SK-N-SH (cell line): ENCODE results near the gene DDC. TPM values are rescaled to one million over a fixed set of nuclear protein-coding genes. Genes with fewer than 3 reads are reported as not detected.
"Not testable (repeated sequence)": the region's sequence is repeated elsewhere in the genome, so short reads cannot be mapped to it uniquely, and the experiment has no call there.

ENCODE experiments used
- CTCF ChIA-PET: fragments of 300-600, 350-600 bp; formaldehyde crosslinking; extraction: SDS; loops from one replicate; lab custom pipeline; 2021; lab: Yijun Ruan, JAX
- POLR2A ChIA-PET: fragments of 350-600 bp; sonication (Branson Sonifier 250); formaldehyde crosslinking; extraction: SDS; loops from one replicate; lab custom pipeline; 2020; ENCODE audit warnings: antibody characterized with exemption, inconsistent platforms; lab: Yijun Ruan, JAX
- DNase-seq: peaks from one replicate; pipeline ENCODE4 v3.0.0; 2012
- H2AFZ ChIP-seq: fragments of 200-600 bp; sonication (generic); 2 replicates; pipeline ENCODE4 v1.8.1; 2016; ENCODE audit warnings: antibody characterized with exemption, mild to moderate bottlenecking, low read depth
- H3F3A ChIP-seq: fragments of 200-600 bp; sonication (generic); replicated peaks from 2 replicates; pipeline ENCODE3; 2016; ENCODE audit warnings: antibody characterized with exemption, mild to moderate bottlenecking; ENCODE audit not compliant: insufficient read depth
- H3K27ac ChIP-seq, 2 experiments: fragments of 200-500 bp in 1 of 2; fragments of 200-600 bp in 1 of 2; sonication (Bioruptor generic) in 1 of 2; sonication (generic), shearing (Covaris generic) in 1 of 2; 2 replicates each; pipeline versions ENCODE4 v1.5.1 to v1.6.1; 2014 to 2016; ENCODE audit warnings: low read depth in 2 of 2, inconsistent platforms in 1 of 2, low read length in 1 of 2, mild to moderate bottlenecking in 1 of 2, mixed read lengths in 1 of 2
- H3K27me3 ChIP-seq: fragments of 200-600 bp; sonication (generic), shearing (Covaris generic); 2 replicates; pipeline ENCODE4 v1.6.1; 2016; ENCODE audit warnings: mixed run types; ENCODE audit not compliant: insufficient read depth
- H3K36me3 ChIP-seq, 2 experiments: fragments of 200-500 bp in 1 of 2; fragments of 200-600 bp in 1 of 2; sonication (Bioruptor generic) in 1 of 2; sonication (generic) in 1 of 2; replicated peaks in 1 of 2; 2 replicates each; pipeline versions ENCODE3 to v1.5.1; 2014 to 2016; ENCODE audit warnings: low read length in 1 of 2, mild to moderate bottlenecking in 1 of 2; ENCODE audit not compliant: insufficient read depth in 2 of 2, control insufficient read depth in 1 of 2
- H3K4me1 ChIP-seq, 2 experiments: fragments of 200-500 bp in 1 of 2; fragments of 200-600 bp in 1 of 2; sonication (Bioruptor generic) in 1 of 2; sonication (generic), shearing (Covaris generic) in 1 of 2; 2 replicates each; pipeline versions ENCODE4 v1.5.1 to v1.6.1; 2014 to 2016; ENCODE audit warnings: low read depth in 1 of 2, low read length in 1 of 2, mixed run types in 1 of 2; ENCODE audit not compliant: insufficient read depth in 2 of 2, control insufficient read depth in 1 of 2
- H3K4me2 ChIP-seq: fragments of 200-600 bp; sonication (generic), shearing (Covaris generic); 2 replicates; pipeline ENCODE4 v1.6.1; 2017; ENCODE audit warnings: mixed run types
- H3K4me3 ChIP-seq, 2 experiments: fragments of 200-500 bp in 1 of 2; fragments of 200-600 bp in 1 of 2; sonication (Bioruptor generic) in 1 of 2; sonication (generic), shearing (Covaris generic) in 1 of 2; 2 replicates each; pipeline versions ENCODE4 v1.5.1 to v1.8.1; 2014 to 2016; ENCODE audit warnings: low read depth in 2 of 2, inconsistent platforms in 1 of 2, low read length in 1 of 2, mild to moderate bottlenecking in 1 of 2, mixed read lengths in 1 of 2, moderate library complexity in 1 of 2
- H3K79me2 ChIP-seq: fragments of 200-600 bp; sonication (generic); 2 replicates; pipeline ENCODE4 v1.8.1; 2017; ENCODE audit warnings: mild to moderate bottlenecking; ENCODE audit not compliant: insufficient read depth
- H3K9ac ChIP-seq: fragments of 200-600 bp; sonication (generic); 2 replicates; pipeline ENCODE4 v1.6.1; 2017; ENCODE audit warnings: mixed run types
- H3K9me2 ChIP-seq: fragments of 200-600 bp; sonication (generic); 2 replicates; pipeline ENCODE4 v1.6.1; 2017; ENCODE audit warnings: mixed run types
- H3K9me3 ChIP-seq: fragments of 200-600 bp; sonication (generic); 2 replicates; pipeline ENCODE4 v1.6.1; 2017; ENCODE audit warnings: mixed run types, mild to moderate bottlenecking, moderate library complexity
- H4K20me1 ChIP-seq: fragments of 200-600 bp; sonication (generic); 2 replicates; pipeline ENCODE4 v1.6.1; 2017; ENCODE audit warnings: mild to moderate bottlenecking, mixed run types; ENCODE audit not compliant: insufficient read depth
- CHD2 ChIP-seq: fragments of 150-350 bp; IDR thresholded peaks from 2 replicates; pipeline ENCODE4 v1.6.1; 2018; ENCODE audit warnings: low read length; ENCODE audit not compliant: partially characterized antibody
- ELF1 ChIP-seq: IDR thresholded peaks from 2 replicates; pipeline ENCODE4 v1.4.0; 2012
- FOXJ3 ChIP-seq: sonication (generic); formaldehyde crosslinking; IDR thresholded peaks from 2 replicates; pipeline ENCODE4 v1.5.1; 2020; ENCODE audit warnings: mild to moderate bottlenecking, missing genetic modification reagents
- JUND ChIP-seq: IDR thresholded peaks from 2 replicates; pipeline ENCODE4 v1.4.0; 2012
- MEF2A ChIP-seq: IDR thresholded peaks from 2 replicates; pipeline ENCODE4 v1.4.0; 2012; ENCODE audit warnings: low read depth, borderline replicate concordance
- PBX3 ChIP-seq: IDR thresholded peaks from 2 replicates; pipeline ENCODE4; 2012
- SIN3A ChIP-seq: IDR thresholded peaks from 2 replicates; pipeline ENCODE4 v1.6.1; 2012; ENCODE audit warnings: low read depth, mild to moderate bottlenecking, low read length, moderate library complexity, borderline replicate concordance
- ZBTB33 ChIP-seq: IDR thresholded peaks from 2 replicates; pipeline ENCODE4 v1.4.0; 2012; ENCODE audit warnings: low read depth, borderline replicate concordance
- WGBS: methylation state at CpG from one replicate; pipeline ENCODE4 v1.1.6; 2017; ENCODE audit warnings: low lambda C conversion rate; 5-methylcytosine and 5-hydroxymethylcytosine counted together
- polyA plus RNA-seq, 3 experiments: library from polyadenylated mRNA; depleted of rRNA; stranded (reverse); fragments of >200 nt; gene quantifications; 2 replicates each; pipeline ENCODE4 v1.2.3, GENCODE V29; 2012
- TF ChIP-seq, protein P1 (sequence below): fragments of 150-350 bp; IDR thresholded peaks from 2 replicates; pipeline ENCODE4 v1.6.1; 2016; ENCODE audit warnings: mild to moderate bottlenecking, low read depth, low read length

The DDC gene
- polyA plus RNA-seq, 1 of the 3 experiments (the other 2 are of a cell fraction): 1.8 TPM

- Histone ChIP-seq H3K4me1 (peaks cover 0 to 51% of the 10 kb centered on the region in 2 experiments; a peak in 2 of 4 replicates), H2AFZ (no peak overlapping the region)
- CTCF ChIA-PET: interaction anchor here (0.7 to 1.4 kb wide), 3 partner anchors 31 to 33 kb away, joined by 3 to 4 read pairs (median 3); no protein-coding TSS in a partner anchor
Observed at GRCh38 chr7:50529093-50529862, 35.9 kb downstream of the DDC start.

DNA sequence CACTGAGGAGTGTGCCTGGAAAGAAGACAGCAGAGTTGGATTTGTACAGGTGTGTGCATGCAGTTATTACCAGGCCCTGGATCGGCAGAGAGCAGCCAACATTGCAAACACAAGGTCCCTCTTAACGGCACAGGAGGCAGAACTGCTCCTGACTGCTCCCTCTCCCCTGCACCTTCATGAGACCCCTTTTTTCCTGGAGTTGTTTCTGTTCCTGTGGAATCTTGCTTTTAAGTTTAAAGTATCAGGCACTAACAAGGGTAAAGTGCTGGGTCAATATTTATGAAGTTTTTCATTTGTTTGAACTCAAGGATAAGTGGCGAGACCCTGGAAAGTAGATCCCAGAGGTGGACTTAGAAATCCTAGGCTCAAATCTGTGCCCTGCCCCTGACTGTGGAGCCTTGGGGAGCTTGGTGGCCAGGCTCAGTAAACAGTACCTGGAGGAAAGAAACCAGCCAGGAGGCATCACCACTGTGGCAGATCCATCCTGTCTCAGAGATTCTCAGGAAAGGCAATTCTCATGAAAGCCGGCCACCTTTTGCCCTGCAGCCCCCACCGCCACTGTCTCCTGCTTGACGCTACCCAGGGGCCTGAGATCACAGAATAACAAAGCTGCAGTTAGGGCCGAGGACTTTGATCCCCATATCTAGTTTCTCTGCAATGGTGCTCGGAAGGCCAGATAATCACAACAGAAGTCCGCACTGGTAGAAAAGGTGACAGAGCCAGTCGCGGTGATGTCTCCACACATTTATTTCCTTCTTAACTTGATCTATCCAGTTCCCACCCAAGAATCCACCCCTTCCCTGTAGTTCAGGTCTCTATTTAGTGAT, 36.7 kb downstream of the DDC start:
- Histone ChIP-seq H3F3A (no peaks in the 10 kb centered on the region), H3K27ac (peak overlapping the region in 1 of 2 experiments; percentile 78; a peak in 2 of 4 replicates), H3K9me2 (no peaks in the 10 kb centered on the region), H3K4me2 (no peak overlapping the region), H3K79me2 (no peaks in the 10 kb centered on the region), H3K36me3 (peaks cover 0 to 27% of the 10 kb centered on the region in 2 experiments), H4K20me1 (no peaks in the 10 kb centered on the region), H2AFZ (no peak overlapping the region), H3K9me3 (no peaks in the 10 kb centered on the region), H3K4me3 (no peak overlapping the region), H3K27me3 (peaks cover 5% of the 10 kb centered on the region; the same call in 1 of the 2 replicates), H3K9ac (no peak overlapping the region), H3K4me1 (peaks cover 0 to 46% of the 10 kb centered on the region in 2 experiments; a peak in 2 of 4 replicates)
- ChIA-PET CTCF (interaction anchor here (1.2 to 1.4 kb wide), 2 partner anchors 32 to 34 kb away, joined by 3 to 4 read pairs; no protein-coding TSS in a partner anchor), POLR2A (interaction anchor here (1.0 kb wide), 1 partner anchor 21 kb away, joined by 3 read pairs; no protein-coding TSS in a partner anchor)
- TF ChIP-seq MEF2A (no peak), CHD2 (no peak), SIN3A (no peak), ZBTB33 (no peak), FOXJ3 (CRISPR knock-in tag) (no peak)
- TF ChIP-seq, protein P1, sequence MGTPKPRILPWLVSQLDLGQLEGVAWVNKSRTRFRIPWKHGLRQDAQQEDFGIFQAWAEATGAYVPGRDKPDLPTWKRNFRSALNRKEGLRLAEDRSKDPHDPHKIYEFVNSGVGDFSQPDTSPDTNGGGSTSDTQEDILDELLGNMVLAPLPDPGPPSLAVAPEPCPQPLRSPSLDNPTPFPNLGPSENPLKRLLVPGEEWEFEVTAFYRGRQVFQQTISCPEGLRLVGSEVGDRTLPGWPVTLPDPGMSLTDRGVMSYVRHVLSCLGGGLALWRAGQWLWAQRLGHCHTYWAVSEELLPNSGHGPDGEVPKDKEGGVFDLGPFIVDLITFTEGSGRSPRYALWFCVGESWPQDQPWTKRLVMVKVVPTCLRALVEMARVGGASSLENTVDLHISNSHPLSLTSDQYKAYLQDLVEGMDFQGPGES: no peak
- DNase-seq: no peak
- 72% methylated on average over 11 of the region's 11 CpGs for WGBS

More at GRCh38 chr7:50529093-50529862, 35.9 kb downstream of the DDC start:
- 72% methylated on average over 15 of the region's 15 CpGs for WGBS
- TF ChIP-seq ELF1 (no peak), PBX3 (no peak), JUND (no peak), FOXJ3 (CRISPR knock-in tag) (no peak)
- TF ChIP-seq, all 33 proteins: peak for 0
- no peak for DNase-seq
- no peaks in the 10 kb centered on the region for H3K9me2 ChIP-seq
- H3K4me3 ChIP-seq: no peak overlapping the region
- H4K20me1 ChIP-seq: no peaks in the 10 kb centered on the region
- H3K9me3 ChIP-seq: no peaks in the 10 kb centered on the region
- no peaks in the 10 kb centered on the region for H3F3A ChIP-seq
- H3K27me3 ChIP-seq: peaks cover 5% of the 10 kb centered on the region; the same call in 1 of the 2 replicates
- peak overlapping the region in 1 of 2 experiments; percentile 78; a peak in 2 of 4 replicates for H3K27ac ChIP-seq
- no peak overlapping the region for H3K9ac ChIP-seq
- no peak overlapping the region for H3K4me2 ChIP-seq
- no peaks in the 10 kb centered on the region for H3K79me2 ChIP-seq
- peaks cover 0 to 23% of the 10 kb centered on the region in 2 experiments for H3K36me3 ChIP-seq
- POLR2A ChIA-PET: interaction anchor here (1.0 kb wide), 1 partner anchor 21 kb away, joined by 3 read pairs; no protein-coding TSS in a partner anchor

GRCh38 chr7:50519350-50519749, 45.9 kb downstream of the DDC start:
- H3K36me3 ChIP-seq: peaks cover 0 to 13% of the 10 kb centered on the region in 2 experiments
- H3K4me3 ChIP-seq, H3K9me3 ChIP-seq, H3K9me2 ChIP-seq, H3F3A ChIP-seq, H3K4me2 ChIP-seq, H3K4me1 ChIP-seq, DNase-seq, POLR2A ChIA-PET, H3K9ac ChIP-seq, H3K27ac ChIP-seq, H3K27me3 ChIP-seq, H3K79me2 ChIP-seq, H4K20me1 ChIP-seq, H2AFZ ChIP-seq: not testable (repeated sequence)
- WGBS: 25% methylated on average over 3 of the region's 3 CpGs
- CTCF ChIA-PET: interaction anchor here (1.5 kb wide), 1 partner anchor 10 kb away, joined by 5 read pairs; no protein-coding TSS in a partner anchor
